Measurements from ENCODE around the gene PPIF.

Gene PPIF

GRCh38 chr10:79308016-79308415 is 39.3 kb upstream of the PPIF start:
- CTCF ChIA-PET: interaction anchor here (1.2 kb wide), 1 partner anchor 40 kb away, joined by 3 read pairs; the partner anchor contains the start of gene PPIF

GRCh38 chr10:79308969-79309665 is 38.2 kb upstream of the PPIF start:
- TF ChIP-seq CTCF (IDR thresholded peaks at IDR 0.05; ENCODE audit: control extremely low read depth, extremely low read depth, low read depth, missing control alignments): no peak
- ChIA-PET CTCF (interaction anchor here (0.9 to 1.2 kb wide), 2 partner anchors 36 to 39 kb away, joined by 3 read pairs; partner anchors contain the start of gene PPIF), POLR2A (no interaction called here)
- DNase-seq (ENCODE audit: extremely low spot score): no peak

More at GRCh38 chr10:79308016-79308415, 39.3 kb upstream of the PPIF start:
- DNase-seq (ENCODE audit: extremely low spot score): no peak
- no peak for TF ChIP-seq CTCF (IDR thresholded peaks at IDR 0.05; ENCODE audit: control extremely low read depth, extremely low read depth, low read depth, missing control alignments)
- POLR2A ChIA-PET: no interaction called here

GRCh38 chr10:79310200-79310865 is 36.9 kb upstream of the PPIF start:
- TF ChIP-seq CTCF (IDR thresholded peaks at IDR 0.05; ENCODE audit: control extremely low read depth, extremely low read depth, low read depth, missing control alignments): no peak
- no peak for DNase-seq (ENCODE audit: extremely low spot score)
- ChIA-PET POLR2A (no interaction called here), CTCF (no interaction called here)

- ChIA-PET CTCF (no interaction called here), POLR2A (no interaction called here)
- TF ChIP-seq CTCF (IDR thresholded peaks at IDR 0.05; ENCODE audit: control extremely low read depth, extremely low read depth, low read depth, missing control alignments): no peak
- no peak for DNase-seq (ENCODE audit: extremely low spot score)
Observed at GRCh38 chr10:79310911-79311573, 36.2 kb upstream of the PPIF start.

GRCh38 chr10:79311581-79312407 is 35.5 kb upstream of the PPIF start:
- DNase-seq (ENCODE audit: extremely low spot score): no peak
- ChIA-PET POLR2A (no interaction called here), CTCF (no interaction called here)
- TF ChIP-seq CTCF (IDR thresholded peaks at IDR 0.05; ENCODE audit: control extremely low read depth, extremely low read depth, low read depth, missing control alignments): no peak

GRCh38 chr10:79312601-79313187 is 34.6 kb upstream of the PPIF start:
- no peak for DNase-seq (ENCODE audit: extremely low spot score)
- TF ChIP-seq CTCF (IDR thresholded peaks at IDR 0.05; ENCODE audit: control extremely low read depth, extremely low read depth, low read depth, missing control alignments): no peak
- POLR2A ChIA-PET: no interaction called here
- CTCF ChIA-PET: no interaction called here

All from GM10248 (cell line).